Measurements from ENCODE around the gene ZNF710. TPM values are rescaled to one million over a fixed set of nuclear protein-coding genes. Genes with fewer than 3 reads are reported as not detected.
"Not testable (repeated sequence)": the region's sequence is repeated elsewhere in the genome, so short reads cannot be mapped to it uniquely, and the experiment has no call there.

ZNF710 gene
- total RNA-seq, 1 donor from 2014 or later = 129 TPM

GRCh38 chr15:90067953-90068606, 67.0 kb downstream of the ZNF710 start:
- Mint-ChIP-seq H3K4me3 (ENCODE audit: unreplicated experiment) (no peak overlapping the region), H3K27ac (ENCODE audit: unreplicated experiment) (no peak overlapping the region), H3K36me3 (ENCODE audit: low read depth, unreplicated experiment) (peaks cover 18% of the 10 kb centered on the region), H3K27me3 (ENCODE audit: unreplicated experiment) (peaks cover 8% of the 10 kb centered on the region), H3K4me1 (ENCODE audit: unreplicated experiment) (peaks cover 33% of the 10 kb centered on the region), H3K9me3 (ENCODE audit: unreplicated experiment) (no peaks in the 10 kb centered on the region)
- no peak for DNase-seq (ENCODE audit: low spot score)
- no peak for TF ChIP-seq CTCF (IDR thresholded peaks at IDR 0.05; ENCODE audit: unreplicated experiment)

GRCh38 chr15:90070623-90071022, 69.5 kb downstream of the ZNF710 start:
- not testable (repeated sequence) for DNase-seq (ENCODE audit: low spot score); H3K4me3 Mint-ChIP-seq (ENCODE audit: unreplicated experiment); H3K27ac Mint-ChIP-seq (ENCODE audit: unreplicated experiment); H3K27me3 Mint-ChIP-seq (ENCODE audit: unreplicated experiment); H3K9me3 Mint-ChIP-seq (ENCODE audit: unreplicated experiment)
- peaks cover 11% of the 10 kb centered on the region for H3K4me1 Mint-ChIP-seq (ENCODE audit: unreplicated experiment)
- peaks cover 26% of the 10 kb centered on the region for H3K36me3 Mint-ChIP-seq (ENCODE audit: low read depth, unreplicated experiment)

- Mint-ChIP-seq H3K9me3 (ENCODE audit: unreplicated experiment) (no peaks in the 10 kb centered on the region), H3K27ac (ENCODE audit: unreplicated experiment) (no peak overlapping the region), H3K4me3 (ENCODE audit: unreplicated experiment) (peak overlapping the region; percentile 51), H3K27me3 (ENCODE audit: unreplicated experiment) (peaks cover 7% of the 10 kb centered on the region), H3K4me1 (ENCODE audit: unreplicated experiment) (peaks cover 9% of the 10 kb centered on the region), H3K36me3 (ENCODE audit: low read depth, unreplicated experiment) (peaks cover 32% of the 10 kb centered on the region)
- DNase-seq (ENCODE audit: low spot score) = peak; percentile 74
- TF ChIP-seq CTCF (IDR thresholded peaks at IDR 0.05; ENCODE audit: unreplicated experiment) = peak; percentile 78
Observed at GRCh38 chr15:90071220-90071807, 70.2 kb downstream of the ZNF710 start.

GRCh38 chr15:90072978-90073640, 72.0 kb downstream of the ZNF710 start:
- peaks cover 4% of the 10 kb centered on the region for H3K27me3 Mint-ChIP-seq (ENCODE audit: unreplicated experiment)
- no peak for DNase-seq (ENCODE audit: low spot score)
- no peaks in the 10 kb centered on the region for H3K9me3 Mint-ChIP-seq (ENCODE audit: unreplicated experiment)
- no peak overlapping the region for H3K27ac Mint-ChIP-seq (ENCODE audit: unreplicated experiment)
- H3K4me3 Mint-ChIP-seq (ENCODE audit: unreplicated experiment) = no peak overlapping the region
- no peak for TF ChIP-seq CTCF (IDR thresholded peaks at IDR 0.05; ENCODE audit: unreplicated experiment)
- peaks cover 29% of the 10 kb centered on the region for H3K36me3 Mint-ChIP-seq (ENCODE audit: low read depth, unreplicated experiment)
- peaks cover 5% of the 10 kb centered on the region for H3K4me1 Mint-ChIP-seq (ENCODE audit: unreplicated experiment)

GRCh38 chr15:90074023-90074422, 72.9 kb downstream of the ZNF710 start:
- no peak overlapping the region for H3K4me3 Mint-ChIP-seq (ENCODE audit: unreplicated experiment)
- TF ChIP-seq CTCF (IDR thresholded peaks at IDR 0.05; ENCODE audit: unreplicated experiment) = no peak

More at GRCh38 chr15:90074023-90074422, 72.9 kb downstream of the ZNF710 start:
- H3K27ac Mint-ChIP-seq (ENCODE audit: unreplicated experiment) = no peak overlapping the region
- DNase-seq (ENCODE audit: low spot score) = no peak
- H3K4me1 Mint-ChIP-seq (ENCODE audit: unreplicated experiment) = peaks cover 5% of the 10 kb centered on the region
- H3K27me3 Mint-ChIP-seq (ENCODE audit: unreplicated experiment) = peaks cover 5% of the 10 kb centered on the region
- peaks cover 30% of the 10 kb centered on the region for H3K36me3 Mint-ChIP-seq (ENCODE audit: low read depth, unreplicated experiment)
- no peaks in the 10 kb centered on the region for H3K9me3 Mint-ChIP-seq (ENCODE audit: unreplicated experiment)
